ENCODE results near the gene LIMS2. TPM values are rescaled to one million over a fixed set of nuclear protein-coding genes. Genes with fewer than 3 reads are reported as not detected.

The LIMS2 gene
- total RNA-seq, 2 donors from 2014 or later = 6.6 to 37.2 TPM

- H3K9ac ChIP-seq (ENCODE audit: low read depth in 2 of 2, low read length in 2 of 2) = no peak overlapping the region
- no peak for DNase-seq
- TF ChIP-seq CTCF (IDR thresholded peaks at IDR 0.05) = no peak
- H3K27ac ChIP-seq = no peak overlapping the region
- H3K27me3 ChIP-seq = no peaks in the 10 kb centered on the region
- H3K4me1 ChIP-seq = peaks cover 18% of the 10 kb centered on the region
- H3K36me3 ChIP-seq = peaks cover 6% of the 10 kb centered on the region
- intact Hi-C loops (cut with DNase I) = no loop called here
- H3K4me3 ChIP-seq = no peak overlapping the region
- H3K9me3 ChIP-seq = no peaks in the 10 kb centered on the region
These were observed 28.0 kb upstream of the LIMS2 start for GRCh38 chr2:127703282-127703681.

GRCh38 chr2:127702395-127703009, 27.2 kb upstream of the LIMS2 start:
- H3K9me3 ChIP-seq = no peaks in the 10 kb centered on the region
- H3K9ac ChIP-seq (ENCODE audit: low read depth in 2 of 2, low read length in 2 of 2) = peak overlapping the region; percentile 73 to 90
- no peak for DNase-seq
- no peak for TF ChIP-seq CTCF (IDR thresholded peaks at IDR 0.05)
- H3K27me3 ChIP-seq = no peaks in the 10 kb centered on the region
- intact Hi-C loops (cut with DNase I) = no loop called here
- peak overlapping the region; percentile 59 for H3K4me3 ChIP-seq
- H3K36me3 ChIP-seq = no peaks in the 10 kb centered on the region
- peaks cover 18% of the 10 kb centered on the region for H3K4me1 ChIP-seq
- peak overlapping the region; percentile 92 for H3K27ac ChIP-seq

GRCh38 chr2:127701651-127702394, 26.5 kb upstream of the LIMS2 start:
- Histone ChIP-seq H3K4me1 (peaks cover 18% of the 10 kb centered on the region), H3K27me3 (no peaks in the 10 kb centered on the region), H3K9ac (ENCODE audit: low read depth in 2 of 2, low read length in 2 of 2) (peak overlapping the region; percentile 78 to 90), H3K4me3 (peak overlapping the region; percentile 59), H3K27ac (peak overlapping the region; percentile 92), H3K9me3 (no peaks in the 10 kb centered on the region), H3K36me3 (no peaks in the 10 kb centered on the region)
- intact Hi-C loops (cut with DNase I) = no loop called here
- TF ChIP-seq CTCF (IDR thresholded peaks at IDR 0.05) = no peak
- peak; percentile 73 for DNase-seq

GRCh38 chr2:127701193-127701650, 25.9 kb upstream of the LIMS2 start, which contains the start of gene SFT2D3:
Gene SFT2D3 (plus strand): TSS chr2:127701497. CDS start chr2:127701529, 32 bp downstream.
- H3K27me3 ChIP-seq = no peaks in the 10 kb centered on the region
- peaks cover 18% of the 10 kb centered on the region for H3K4me1 ChIP-seq
- DNase-seq = peak; percentile 94
- TF ChIP-seq CTCF (IDR thresholded peaks at IDR 0.05) = no peak
- H3K36me3 ChIP-seq = no peaks in the 10 kb centered on the region
- H3K9me3 ChIP-seq = no peaks in the 10 kb centered on the region
- intact Hi-C loops (cut with DNase I) = no loop called here
- peak within 1 kb of the TSS; percentile 92 for H3K27ac ChIP-seq
- H3K9ac ChIP-seq (ENCODE audit: low read depth in 2 of 2, low read length in 2 of 2) = peak within 1 kb of the TSS; percentile 78 to 90
- H3K4me3 ChIP-seq = peak within 1 kb of the TSS; percentile 59

- H3K9me3 ChIP-seq = no peaks in the 10 kb centered on the region
- H3K27me3 ChIP-seq = no peaks in the 10 kb centered on the region
- peak overlapping the region; percentile 59 for H3K4me3 ChIP-seq
- peak overlapping the region; percentile 70 to 78 for H3K9ac ChIP-seq (ENCODE audit: low read depth in 2 of 2, low read length in 2 of 2)
- intact Hi-C loops (cut with DNase I) = no loop called here
- H3K36me3 ChIP-seq = no peaks in the 10 kb centered on the region
- peaks cover 18% of the 10 kb centered on the region for H3K4me1 ChIP-seq
- TF ChIP-seq CTCF (IDR thresholded peaks at IDR 0.05) = no peak
- DNase-seq = peak; percentile 90
- H3K27ac ChIP-seq = peak overlapping the region; percentile 92
These were observed 25.3 kb upstream of the LIMS2 start for GRCh38 chr2:127700527-127701192.

All from colonic mucosa (tissue), 4 donors.